GM19324 (cell line): ENCODE measurements around the gene GID8.

Experiments used
- ATAC-seq: cut with Tn5 transposase; IDR thresholded peaks from one replicate; pipeline ENCODE4 v1.9.1; 2021; ENCODE audit warnings: mild to moderate bottlenecking, moderate library complexity; ENCODE audit not compliant: unreplicated experiment, low FRiP score

The GID8 gene

GRCh38 chr20:62902926-62903615 lies 34.9 kb upstream of the GID8 start:
- no peak for ATAC-seq

DNA sequence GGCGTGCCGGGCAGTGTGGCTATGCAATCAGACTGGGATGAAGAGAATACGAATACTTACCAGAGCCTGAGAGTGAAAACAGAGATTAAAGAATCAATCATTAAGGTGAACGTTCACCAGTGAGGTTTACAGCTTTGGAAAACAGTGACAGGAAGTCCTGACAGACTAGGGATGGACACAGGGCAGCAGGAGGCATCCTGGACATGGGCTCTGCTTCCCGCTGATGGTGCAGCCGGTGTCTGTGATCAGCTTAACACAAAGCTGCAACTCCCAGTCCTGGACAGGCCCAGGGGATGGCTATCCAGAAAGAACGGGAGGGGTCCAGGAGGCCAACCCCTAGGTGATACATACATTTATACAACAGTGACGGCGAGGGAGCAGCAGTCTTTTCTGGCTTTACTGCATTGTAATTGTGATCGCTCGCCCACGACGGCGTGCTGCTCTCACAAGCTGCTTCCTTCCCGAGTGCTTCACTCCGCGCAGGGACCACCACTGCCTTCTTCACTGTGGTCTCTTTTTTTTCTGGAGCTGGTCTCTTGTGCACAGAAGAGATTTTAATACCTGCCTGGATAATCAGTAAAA lies 32.3 kb upstream of the GID8 start:
- ATAC-seq, result no peak

DNA sequence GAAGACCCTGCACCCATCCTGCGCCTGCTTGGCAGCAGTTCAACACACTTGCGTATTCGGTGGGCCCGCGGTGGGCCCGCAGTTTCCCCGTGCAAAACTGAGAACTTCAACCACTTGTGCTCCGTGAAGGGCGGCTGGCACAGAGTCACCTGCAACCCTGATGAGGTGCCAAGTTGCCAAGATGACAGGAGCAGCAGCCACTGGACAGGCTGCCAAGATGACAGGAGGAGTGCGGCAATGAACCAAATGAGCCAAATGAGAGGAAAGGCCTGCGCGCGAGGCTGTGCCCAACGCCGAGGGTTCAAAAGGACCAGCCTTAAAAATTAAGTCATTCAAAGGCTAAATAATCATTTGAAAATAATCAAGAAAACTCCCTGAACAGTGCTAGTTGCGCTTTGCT lies 31.7 kb upstream of the GID8 start:
- ATAC-seq, result no peak

DNA sequence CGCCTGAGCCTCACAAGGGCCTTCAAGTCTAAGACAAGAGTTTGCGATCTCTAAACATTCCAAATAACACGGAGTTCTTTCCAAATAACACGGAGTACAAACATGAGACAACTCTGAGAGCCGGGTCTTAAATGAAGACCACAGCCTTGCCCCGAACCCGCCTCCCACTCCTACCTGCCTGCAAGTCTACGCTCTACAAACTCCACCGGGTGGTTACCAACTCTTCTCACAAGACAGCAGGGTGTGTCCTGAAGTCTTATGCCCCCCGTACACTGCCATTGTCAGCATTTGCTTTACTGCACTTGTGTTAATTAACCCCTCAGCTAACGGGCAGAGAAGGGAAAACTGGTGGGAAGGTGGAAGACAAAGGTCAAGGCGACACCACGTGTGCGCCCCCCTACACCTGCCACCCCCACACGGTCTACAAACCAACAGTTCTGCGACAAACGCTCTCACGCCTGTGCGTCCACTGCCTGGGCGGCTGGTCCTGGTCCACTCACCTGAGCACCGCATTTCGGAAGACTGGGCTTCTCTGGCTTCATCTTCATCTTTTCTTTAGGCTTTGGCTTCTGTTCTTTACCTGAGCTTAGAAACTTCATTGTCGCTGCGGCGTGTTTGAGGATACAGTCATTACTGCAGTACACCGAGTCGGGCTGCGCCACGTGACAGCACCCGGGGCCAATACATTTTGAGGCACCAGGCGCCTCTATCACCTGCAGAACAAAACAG lies 31.1 kb upstream of the GID8 start:
- no peak for ATAC-seq

DNA sequence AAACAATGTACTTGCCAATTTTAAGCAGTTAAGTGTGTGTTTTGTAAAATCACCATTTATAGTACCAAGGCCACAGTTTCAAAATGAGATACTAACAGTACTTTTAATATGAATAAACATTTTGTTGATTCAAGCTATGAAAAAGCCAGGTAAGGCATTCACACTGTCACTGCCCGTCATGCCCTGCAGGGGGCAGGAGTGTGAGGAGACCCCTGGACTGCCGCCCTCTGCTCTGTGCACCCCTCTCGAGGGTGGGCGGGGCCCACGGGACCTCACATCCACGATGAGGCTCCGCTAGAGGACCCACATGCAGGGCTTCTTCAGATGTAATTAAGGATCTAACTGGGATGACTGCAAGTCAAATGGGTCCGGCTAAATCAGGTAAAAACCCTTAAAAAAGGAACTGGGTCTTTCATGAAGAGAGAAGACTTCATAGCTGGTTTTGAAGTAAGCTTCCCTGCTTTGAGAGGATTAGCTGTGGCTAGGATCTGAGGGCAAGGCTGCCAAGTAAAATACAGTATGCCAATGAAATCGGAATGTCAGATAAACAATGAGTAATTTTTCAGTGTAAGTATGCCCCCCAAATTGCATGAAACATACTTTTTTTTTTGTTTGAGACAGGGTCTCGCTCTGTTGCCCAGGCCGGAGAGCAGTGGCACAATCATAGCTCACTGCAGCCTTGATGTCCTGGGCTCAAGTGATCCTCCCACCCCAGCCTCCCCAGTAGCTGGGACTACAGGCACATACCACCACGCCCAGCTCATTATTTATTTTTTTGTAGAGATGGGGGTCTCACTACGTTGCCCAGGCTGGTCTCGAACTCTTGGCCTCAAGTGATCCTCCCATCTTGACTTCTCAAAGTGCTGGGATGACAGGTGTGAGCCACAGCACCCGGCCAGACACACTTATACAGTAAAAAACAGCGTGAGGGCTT lies 30.3 kb upstream of the GID8 start:
- ATAC-seq, result no peak

- ATAC-seq, result no peak
Measured at GRCh38 chr20:62908971-62909791, 28.8 kb upstream of the GID8 start.

GRCh38 chr20:62910217-62910766 lies 27.7 kb upstream of the GID8 start:
- ATAC-seq, result no peak

DNA sequence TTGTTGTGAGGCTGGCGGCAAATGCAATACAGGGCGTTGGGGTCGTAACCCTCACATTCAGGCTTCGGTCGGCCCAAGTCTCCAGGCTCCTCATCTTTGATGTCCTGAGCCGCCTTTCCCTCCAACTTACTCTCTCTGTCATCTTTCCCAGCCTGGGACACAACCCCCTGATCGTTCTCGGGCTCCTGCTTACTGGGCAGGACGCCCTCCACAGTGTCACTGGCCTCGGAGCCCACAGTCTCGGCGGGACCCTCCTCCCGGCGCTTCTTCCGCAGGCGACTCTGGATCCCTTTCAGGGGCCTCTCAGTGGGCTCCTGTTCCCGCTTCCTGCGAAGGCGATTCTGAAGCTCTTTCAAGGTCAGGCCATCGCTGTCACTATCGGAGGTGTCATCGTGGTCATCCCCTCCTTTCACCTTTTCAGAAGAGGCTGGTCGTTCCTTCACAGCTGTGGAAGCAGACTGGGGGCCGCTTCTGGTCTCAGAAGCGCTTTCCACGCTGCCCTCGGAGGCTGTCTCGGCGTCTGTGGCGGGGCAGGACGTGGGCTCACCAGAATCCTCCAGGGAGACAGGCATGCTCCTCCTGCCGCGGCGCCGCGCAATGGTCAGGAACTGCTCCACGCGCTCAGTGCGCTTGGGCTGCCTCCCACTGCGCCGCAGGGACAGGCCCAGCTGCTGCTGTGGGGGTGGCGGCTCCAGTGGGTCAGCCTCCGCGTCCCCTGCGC lies 27.0 kb upstream of the GID8 start:
- ATAC-seq, result no peak

DNA sequence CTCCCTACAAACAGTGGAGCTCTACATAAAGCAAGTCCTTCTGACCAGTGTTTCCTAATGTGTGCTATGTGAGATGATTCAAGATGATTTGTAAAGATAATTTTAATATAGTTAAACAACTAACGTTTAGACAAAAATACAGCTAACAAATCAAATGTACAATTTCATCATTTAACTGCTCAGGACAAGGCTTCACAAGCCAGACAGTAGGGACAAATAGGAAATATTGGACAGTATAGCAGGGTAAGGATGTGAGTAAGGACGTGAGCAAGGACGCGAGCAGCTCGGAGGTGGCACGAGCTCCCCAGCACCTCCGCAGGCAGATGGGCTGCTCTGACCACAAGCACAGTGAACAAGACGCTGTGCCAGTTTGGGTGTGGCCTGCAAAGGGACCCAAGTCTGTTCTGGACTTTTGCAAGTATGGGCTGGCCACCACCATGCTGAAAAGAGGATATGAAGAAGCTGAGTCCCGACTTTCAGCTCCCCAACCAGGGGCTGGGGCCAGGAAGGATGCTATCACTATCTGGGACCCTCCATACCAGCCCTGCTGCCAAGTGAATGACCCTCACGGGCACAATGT lies 26.2 kb upstream of the GID8 start:
- ATAC-seq, result no peak

- no peak for ATAC-seq
Measured at GRCh38 chr20:62913043-62913630, 24.8 kb upstream of the GID8 start.

- no peak for ATAC-seq
Measured at GRCh38 chr20:62914436-62914835, 23.5 kb upstream of the GID8 start.

- no peak for ATAC-seq
Measured at GRCh38 chr20:62914970-62915457, 22.9 kb upstream of the GID8 start.

DNA sequence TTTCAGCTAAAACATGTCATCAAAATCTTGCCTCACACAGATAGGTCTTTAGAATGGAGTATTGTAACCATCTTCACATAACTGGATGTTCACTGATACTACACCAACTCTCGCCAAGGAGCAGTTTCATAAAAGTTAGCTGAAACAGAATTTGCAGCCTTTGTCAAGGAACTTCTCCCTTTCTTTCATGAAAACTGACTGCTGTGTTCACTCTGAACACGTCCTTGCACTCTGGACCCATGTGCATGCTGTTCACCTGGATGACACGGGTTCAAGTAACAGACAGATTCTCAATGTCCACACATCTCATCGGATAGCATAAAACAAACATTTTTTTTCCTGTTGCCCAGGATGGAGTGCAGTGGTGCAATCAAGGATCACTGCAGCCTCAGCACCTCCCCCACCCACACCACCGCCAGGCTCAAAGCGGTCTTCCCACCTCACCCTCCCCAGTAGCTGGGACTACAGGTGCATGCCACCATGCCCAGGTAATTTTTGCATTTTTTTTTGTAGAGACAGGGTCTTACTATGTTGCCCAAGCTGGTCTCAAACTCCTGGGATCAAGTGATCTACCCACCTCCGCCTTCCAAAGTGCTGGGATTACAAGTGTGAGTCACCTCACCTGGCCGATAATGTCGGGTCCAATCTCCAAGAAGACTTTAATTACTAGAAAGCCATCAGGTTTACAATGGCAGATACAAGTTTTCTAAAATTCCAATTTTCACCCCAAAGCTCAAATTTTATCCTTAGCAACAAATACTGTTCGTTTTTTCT lies 21.1 kb upstream of the GID8 start:
- no peak for ATAC-seq

- no peak for ATAC-seq
Measured at GRCh38 chr20:62917720-62918119, 20.2 kb upstream of the GID8 start.

GRCh38 chr20:62918147-62918546 lies 19.8 kb upstream of the GID8 start:
- ATAC-seq, result no peak

DNA sequence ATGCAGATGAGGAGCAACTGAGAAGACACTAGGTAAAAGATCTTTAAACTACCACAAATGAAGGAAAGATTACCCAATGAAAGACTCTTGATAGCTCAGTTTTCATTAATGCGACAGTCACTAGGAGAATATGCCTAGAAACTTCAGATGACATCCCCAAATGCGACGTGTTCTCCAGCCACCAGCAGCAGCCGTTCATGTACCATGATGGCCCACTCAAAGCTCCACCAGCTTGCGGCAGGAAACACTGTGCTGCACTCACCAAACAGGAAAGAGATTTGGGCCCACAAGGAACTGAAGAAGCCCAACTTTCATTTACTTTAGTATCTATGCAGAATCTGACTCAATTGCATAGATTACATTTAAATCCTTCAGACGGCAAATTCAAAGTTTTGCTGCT lies 19.1 kb upstream of the GID8 start:
- ATAC-seq, result no peak

- ATAC-seq, result no peak
Measured at GRCh38 chr20:62920039-62920645, 17.8 kb upstream of the GID8 start.
